B cell (primary cell): ENCODE results near the gene TMEM115. TPM values are rescaled to one million over a fixed set of nuclear protein-coding genes. Genes with fewer than 3 reads are reported as not detected.
"Not testable (repeated sequence)": the region's sequence is repeated elsewhere in the genome, so short reads cannot be mapped to it uniquely, and the experiment has no call there.

Experiments used
- ATAC-seq: fragments of 200-7000 bp; cut with Tn5 transposase; one replicate; pipeline ENCODE4 v1.10.0; 2021; ENCODE audit warnings: low read depth, mild to moderate bottlenecking, moderate number of reproducible peaks, moderate library complexity
- CTCF ChIA-PET: fragments of 350-600 bp; sonication (Branson Sonifier 250); formaldehyde crosslinking; loops from one replicate; lab custom pipeline; 2021; ENCODE audit warnings: antibody characterized with exemption, inconsistent platforms; lab: Charles Lee
- POLR2A ChIA-PET: fragments of 350-600 bp; sonication (Branson Sonifier 250); formaldehyde crosslinking; loops from one replicate; lab custom pipeline; 2021; ENCODE audit warnings: antibody characterized with exemption; lab: Charles Lee
- DNase-seq: peaks from one replicate; pipeline ENCODE4 v3.0.0; 2013
- H2AFZ ChIP-seq: 2 replicates; pipeline ENCODE4 v1.6.1; 2012; ENCODE audit warnings: mild to moderate bottlenecking, low read depth, low read length; ENCODE audit not compliant: insufficient read depth, poor library complexity, severe bottlenecking
- H3K27ac ChIP-seq, 2 donors: 1 replicate in 1 of 2; 2 replicates in 1 of 2; pipeline ENCODE4 v1.5.1; 2012 to 2013; ENCODE audit warnings: low read length in 2 of 2, mild to moderate bottlenecking in 2 of 2, moderate library complexity in 1 of 2
- H3K27me3 ChIP-seq, 4 experiments: fragments of 200-600 bp in 1 of 4; sonication (generic) in 1 of 4; replicated peaks in 1 of 4; 1 replicate in 2 of 4; 2 replicates in 2 of 4; pipeline versions ENCODE4 v1.6.1 to v1.7.0; 2013 to 2016; ENCODE audit warnings: low read length in 3 of 4, mild to moderate bottlenecking in 2 of 4, mixed read lengths in 1 of 4, moderate library complexity in 1 of 4; ENCODE audit not compliant: insufficient read depth in 4 of 4, control insufficient read depth in 3 of 4; ENCODE audit errors: control extremely low read depth in 1 of 4
- H3K36me3 ChIP-seq, 2 experiments: replicated peaks in 1 of 2; 1 replicate in 1 of 2; 2 replicates in 1 of 2; pipeline versions ENCODE4 v1.6.1 to v1.7.1; 2013; ENCODE audit warnings: low read length in 1 of 2; ENCODE audit not compliant: insufficient read depth in 2 of 2, control insufficient read depth in 1 of 2; ENCODE audit errors: control extremely low read depth in 1 of 2, extremely low read depth in 1 of 2
- H3K4me1 ChIP-seq, 2 donors: fragments of 200-600 bp in 1 of 2; sonication (generic) in 1 of 2; 1 replicate in 1 of 2; 2 replicates in 1 of 2; pipeline versions ENCODE4 v1.5.1 to v1.6.1; 2013 to 2017; ENCODE audit warnings: low read length in 2 of 2; ENCODE audit not compliant: control insufficient read depth in 2 of 2, insufficient read depth in 2 of 2
- H3K4me2 ChIP-seq: replicated peaks from 2 replicates; pipeline ENCODE3; 2012; ENCODE audit warnings: mild to moderate bottlenecking, low read depth, low read length; ENCODE audit not compliant: poor library complexity, severe bottlenecking
- H3K4me3 ChIP-seq, 5 experiments: fragments of 200-600 bp in 1 of 5; sonication (generic) in 1 of 5; 1 replicate in 3 of 5; 2 replicates in 2 of 5; pipeline versions ENCODE4 v1.5.1 to v1.7.0; 2011 to 2016; ENCODE audit warnings: low read length in 4 of 5, mild to moderate bottlenecking in 4 of 5, low read depth in 2 of 5, control low read depth in 1 of 5, moderate library complexity in 1 of 5; ENCODE audit not compliant: insufficient read depth in 1 of 5; ENCODE audit errors: control extremely low read depth in 1 of 5, extremely low read depth in 1 of 5
- H3K79me2 ChIP-seq: fragments of 200-600 bp; sonication (generic); one replicate; pipeline ENCODE4 v1.6.0; 2016; ENCODE audit warnings: low read length; ENCODE audit not compliant: control insufficient read depth, insufficient read depth
- H3K9ac ChIP-seq: fragments of 200-600 bp; sonication (generic); 2 replicates; pipeline ENCODE4 v1.6.1; 2017; ENCODE audit warnings: mild to moderate bottlenecking, low read length, moderate library complexity
- H3K9me3 ChIP-seq, 3 donors: one replicate each; pipeline versions ENCODE4 v1.6.1 to v1.7.1; 2013; ENCODE audit warnings: low read length in 2 of 3; ENCODE audit not compliant: control insufficient read depth in 2 of 3, insufficient read depth in 1 of 3; ENCODE audit errors: control extremely low read depth in 1 of 3
- H4K20me1 ChIP-seq: 2 replicates; pipeline ENCODE4 v1.6.0; 2012; ENCODE audit warnings: mild to moderate bottlenecking, low read length; ENCODE audit not compliant: insufficient read depth, control insufficient read depth, poor library complexity, severe bottlenecking
- H3K27ac Mint-ChIP-seq: one replicate; pipeline ENCODE4 v1.8.0; 2021; ENCODE audit warnings: mixed read lengths
- H3K27me3 Mint-ChIP-seq: one replicate; pipeline ENCODE4 v1.8.0; 2021; ENCODE audit warnings: mixed read lengths
- H3K4me1 Mint-ChIP-seq: one replicate; pipeline ENCODE4 v1.8.0; 2021; ENCODE audit warnings: mixed read lengths
- H3K4me3 Mint-ChIP-seq: one replicate; pipeline ENCODE4 v1.8.0; 2021; ENCODE audit warnings: mixed read lengths
- H3K9me3 Mint-ChIP-seq: one replicate; pipeline ENCODE4 v1.8.0; 2022; ENCODE audit warnings: mixed read lengths; ENCODE audit not compliant: insufficient read depth
- CTCF ChIP-seq: fragments of 200-600 bp; IDR thresholded peaks from one replicate; pipeline ENCODE4 v1.8.0; 2022; ENCODE audit warnings: antibody characterized with exemption, mild to moderate bottlenecking
- EZH2 ChIP-seq: IDR thresholded peaks from 2 replicates; pipeline ENCODE4 v1.6.1; 2012; ENCODE audit warnings: borderline replicate concordance, low read depth, mild to moderate bottlenecking, moderate library complexity, low read length; ENCODE audit not compliant: insufficient read depth, poor library complexity, severe bottlenecking
- WGBS: methylation state at CpG from one replicate; pipeline ENCODE4 v1.1.5; 2013; ENCODE audit warnings: missing lambda C conversion rate; ENCODE audit not compliant: insufficient coverage; 5-methylcytosine and 5-hydroxymethylcytosine counted together
- intact Hi-C: fragments of 100-400 bp; cut with micrococcal nuclease; formaldehyde crosslinking; loops from one replicate; pipeline ENCODE4 v1.10.0; 2022
- polyA plus RNA-seq: library from polyadenylated mRNA; depleted of rRNA; stranded (reverse); fragments of >200 nt; gene quantifications from 2 replicates; pipeline ENCODE4 v1.2.3, GENCODE V29; 2012
- total RNA-seq, 2 donors: library from RNA; stranded (reverse); fragments of 120-200 nt in 1 of 2; gene quantifications; 1 replicate in 1 of 2; 2 replicates in 1 of 2; pipeline versions ENCODE4 v1.2.3 to v1.2.4, GENCODE V29; 2013 to 2022

TMEM115 gene
- total and polyA plus RNA-seq, 2 donors (not counting 1 experiment from before 2014, with no cell fraction given): 19.8 to 27.2 TPM

- Histone ChIP-seq H3K4me2 (no peak overlapping the region), H3K36me3 (peaks cover 0 to 3% of the 10 kb centered on the region in 2 experiments), H4K20me1 (no peaks in the 10 kb centered on the region), H2AFZ (no peak overlapping the region), H3K27me3 (no peaks in the 10 kb centered on the region), H3K79me2 (no peaks in the 10 kb centered on the region), H3K4me3 (no peak overlapping the region), H3K9me3 (peaks cover 0 to 3% (median 0%) of the 10 kb centered on the region in 3 donors), H3K27ac (no peak overlapping the region), H3K4me1 (peaks cover 12 to 32% of the 10 kb centered on the region in 2 donors), H3K9ac (no peak overlapping the region)
- ATAC-seq (no peak), DNase-seq (no peak)
- no peaks in the 10 kb centered on the region for H3K27me3 Mint-ChIP-seq
- TF ChIP-seq CTCF: no peak
- no peak for TF ChIP-seq EZH2
- ChIA-PET POLR2A (interaction anchor here (0.6 kb wide), 1 partner anchor 16 kb away, joined by 3 read pairs; no protein-coding TSS in a partner anchor), CTCF (interaction anchor here (1.3 to 2.5 kb wide), 3 partner anchors 10 to 775 kb away, joined by 4 to 11 read pairs (median 5); no protein-coding TSS in a partner anchor)
- H3K4me1 Mint-ChIP-seq: peaks cover 23% of the 10 kb centered on the region
- no peak overlapping the region for H3K27ac Mint-ChIP-seq
- intact Hi-C loops: no loop called here
- WGBS: 90% methylated on average over 2 of the region's 3 CpGs
- no peak overlapping the region for H3K4me3 Mint-ChIP-seq
- H3K9me3 Mint-ChIP-seq: no peaks in the 10 kb centered on the region
Observed at GRCh38 chr3:50314342-50314741, 45.0 kb downstream of the TMEM115 start.

GRCh38 chr3:50312041-50312440, 47.3 kb downstream of the TMEM115 start:
- peaks cover 0 to 23% (median 0%) of the 10 kb centered on the region in 3 donors for H3K9me3 ChIP-seq
- POLR2A ChIA-PET, H2AFZ ChIP-seq, H3K27me3 ChIP-seq, H4K20me1 ChIP-seq, DNase-seq, H3K4me3 ChIP-seq, H3K27ac ChIP-seq, H3K27ac Mint-ChIP-seq, ATAC-seq, intact Hi-C loops, H3K4me1 ChIP-seq, H3K4me2 ChIP-seq, CTCF ChIA-PET, H3K9me3 Mint-ChIP-seq, H3K79me2 ChIP-seq, H3K27me3 Mint-ChIP-seq, H3K36me3 ChIP-seq, H3K4me3 Mint-ChIP-seq, H3K9ac ChIP-seq: not testable (repeated sequence)
- peaks cover 11% of the 10 kb centered on the region for H3K4me1 Mint-ChIP-seq
- 85% methylated on average over 3 of the region's 32 CpGs for WGBS

Other genes starting within 250 kb of the TMEM115 start
- gene SEMA3F, start 204.2 kb downstream of the TMEM115 start, total RNA-seq: 0.27 TPM in 1 of 2 replicates, not detected in the other
- gene SEMA3F, start 204.2 kb downstream of the TMEM115 start, polyA plus RNA-seq: 0.26 TPM in 1 of 2 replicates, not detected in the other
- gene GNAT1, start 167.9 kb downstream of the TMEM115 start, total RNA-seq: not detected in 2 replicates
- gene GNAT1, start 167.9 kb downstream of the TMEM115 start, polyA plus RNA-seq: not detected in 2 replicates
- gene SLC38A3, start 154.2 kb downstream of the TMEM115 start, total RNA-seq: not detected in 2 replicates
- 0.17 TPM in 1 of 2 replicates, not detected in the other for gene SLC38A3, start 154.2 kb downstream of the TMEM115 start, polyA plus RNA-seq
- 295 and 302 TPM in 2 replicates for gene GNAI2, start 123.3 kb downstream of the TMEM115 start, total RNA-seq
- gene GNAI2, start 123.3 kb downstream of the TMEM115 start, polyA plus RNA-seq: 384 and 491 TPM in 2 replicates
- 0.34 and 0.51 TPM in 2 replicates for gene SEMA3B, start 90.4 kb downstream of the TMEM115 start, total RNA-seq
- 0.52 and 1.2 TPM in 2 replicates for gene SEMA3B, start 90.4 kb downstream of the TMEM115 start, polyA plus RNA-seq
- gene LSMEM2, start 80.4 kb downstream of the TMEM115 start, total RNA-seq: not detected in 2 replicates
- gene LSMEM2, start 80.4 kb downstream of the TMEM115 start, polyA plus RNA-seq: not detected in 2 replicates
- 55.8 and 63.4 TPM in 2 replicates for gene IFRD2, start 67.1 kb downstream of the TMEM115 start, total RNA-seq
- 71.0 and 80.1 TPM in 2 replicates for gene IFRD2, start 67.1 kb downstream of the TMEM115 start, polyA plus RNA-seq
- gene HYAL3, start 60.1 kb downstream of the TMEM115 start, total RNA-seq: 1.9 and 3.7 TPM in 2 replicates
- 4.2 and 6.3 TPM in 2 replicates for gene HYAL3, start 60.1 kb downstream of the TMEM115 start, polyA plus RNA-seq
- gene NAA80, start 60.1 kb downstream of the TMEM115 start, total RNA-seq: 33.8 and 37.8 TPM in 2 replicates
- 42.3 and 49.0 TPM in 2 replicates for gene NAA80, start 60.1 kb downstream of the TMEM115 start, polyA plus RNA-seq
- gene HYAL1, start 55.9 kb downstream of the TMEM115 start, total RNA-seq: 0.19 and 0.30 TPM in 2 replicates
- gene HYAL1, start 55.9 kb downstream of the TMEM115 start, polyA plus RNA-seq: 0.12 TPM in 1 of 2 replicates, not detected in the other
- gene HYAL2, start 36.8 kb downstream of the TMEM115 start, total RNA-seq: 2.8 and 4.2 TPM in 2 replicates
- gene HYAL2, start 36.8 kb downstream of the TMEM115 start, polyA plus RNA-seq: 2.5 and 5.1 TPM in 2 replicates
- gene TUSC2, start 31.3 kb downstream of the TMEM115 start, total RNA-seq: 25.5 and 28.2 TPM in 2 replicates
- 24.0 and 29.3 TPM in 2 replicates for gene TUSC2, start 31.3 kb downstream of the TMEM115 start, polyA plus RNA-seq
- gene RASSF1, start 18.7 kb downstream of the TMEM115 start, total RNA-seq: 121 and 124 TPM in 2 replicates
- gene RASSF1, start 18.7 kb downstream of the TMEM115 start, polyA plus RNA-seq: 223 and 310 TPM in 2 replicates
- gene ZMYND10, start 13.8 kb downstream of the TMEM115 start, total RNA-seq: 1.8 and 3.3 TPM in 2 replicates
- gene ZMYND10, start 13.8 kb downstream of the TMEM115 start, polyA plus RNA-seq: 2.4 and 3.4 TPM in 2 replicates
- 29.6 and 31.3 TPM in 2 replicates for gene NPRL2, start 8.7 kb downstream of the TMEM115 start, total RNA-seq
- 64.6 and 64.9 TPM in 2 replicates for gene NPRL2, start 8.7 kb downstream of the TMEM115 start, polyA plus RNA-seq
- 36.1 and 39.5 TPM in 2 replicates for gene CYB561D2, start 8.7 kb downstream of the TMEM115 start, total RNA-seq
- gene CYB561D2, start 8.7 kb downstream of the TMEM115 start, polyA plus RNA-seq: 58.6 and 78.9 TPM in 2 replicates
- 0.85 and 1.2 TPM in 2 replicates for gene CACNA2D2, start 144.1 kb upstream of the TMEM115 start, total RNA-seq
- gene CACNA2D2, start 144.1 kb upstream of the TMEM115 start, polyA plus RNA-seq: 0.66 and 0.69 TPM in 2 replicates
- gene C3orf18, start 208.2 kb upstream of the TMEM115 start, total RNA-seq: 14.2 and 14.3 TPM in 2 replicates
- gene C3orf18, start 208.2 kb upstream of the TMEM115 start, polyA plus RNA-seq: 12.1 and 15.4 TPM in 2 replicates
- gene HEMK1, start 210.0 kb upstream of the TMEM115 start, total RNA-seq: 43.0 and 43.5 TPM in 2 replicates
- gene HEMK1, start 210.0 kb upstream of the TMEM115 start, polyA plus RNA-seq: 24.6 and 34.2 TPM in 2 replicates